Choroid plexus epithelial cell (primary cell): ENCODE measurements around the gene RTP5.
"Not testable (repeated sequence)": the region's sequence is repeated elsewhere in the genome, so short reads cannot be mapped to it uniquely, and the experiment has no call there.

Source experiments
- DNase-seq: peaks from one replicate; pipeline ENCODE4 v3.0.0-alpha.2; 2010; ENCODE audit warnings: low read depth
- H3K4me3 ChIP-seq: 2 replicates; pipeline ENCODE4 v1.5.1; 2011; ENCODE audit warnings: low read depth, mild to moderate bottlenecking, control low read depth, low read length, moderate library complexity
- TF ChIP-seq, protein P1 (sequence below): conservative IDR thresholded peaks from 2 replicates; pipeline ENCODE4 v1.5.1; 2011; ENCODE audit warnings: low read depth, mild to moderate bottlenecking, control low read depth, inconsistent platforms, low read length, moderate library complexity

The RTP5 gene

GRCh38 chr2:241875754-241876527 is 6.4 kb downstream of the RTP5 start:
- TF ChIP-seq, protein P1, sequence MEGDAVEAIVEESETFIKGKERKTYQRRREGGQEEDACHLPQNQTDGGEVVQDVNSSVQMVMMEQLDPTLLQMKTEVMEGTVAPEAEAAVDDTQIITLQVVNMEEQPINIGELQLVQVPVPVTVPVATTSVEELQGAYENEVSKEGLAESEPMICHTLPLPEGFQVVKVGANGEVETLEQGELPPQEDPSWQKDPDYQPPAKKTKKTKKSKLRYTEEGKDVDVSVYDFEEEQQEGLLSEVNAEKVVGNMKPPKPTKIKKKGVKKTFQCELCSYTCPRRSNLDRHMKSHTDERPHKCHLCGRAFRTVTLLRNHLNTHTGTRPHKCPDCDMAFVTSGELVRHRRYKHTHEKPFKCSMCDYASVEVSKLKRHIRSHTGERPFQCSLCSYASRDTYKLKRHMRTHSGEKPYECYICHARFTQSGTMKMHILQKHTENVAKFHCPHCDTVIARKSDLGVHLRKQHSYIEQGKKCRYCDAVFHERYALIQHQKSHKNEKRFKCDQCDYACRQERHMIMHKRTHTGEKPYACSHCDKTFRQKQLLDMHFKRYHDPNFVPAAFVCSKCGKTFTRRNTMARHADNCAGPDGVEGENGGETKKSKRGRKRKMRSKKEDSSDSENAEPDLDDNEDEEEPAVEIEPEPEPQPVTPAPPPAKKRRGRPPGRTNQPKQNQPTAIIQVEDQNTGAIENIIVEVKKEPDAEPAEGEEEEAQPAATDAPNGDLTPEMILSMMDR: peak; percentile 18
- DNase-seq, H3K4me3 ChIP-seq: not testable (repeated sequence)

DNA sequence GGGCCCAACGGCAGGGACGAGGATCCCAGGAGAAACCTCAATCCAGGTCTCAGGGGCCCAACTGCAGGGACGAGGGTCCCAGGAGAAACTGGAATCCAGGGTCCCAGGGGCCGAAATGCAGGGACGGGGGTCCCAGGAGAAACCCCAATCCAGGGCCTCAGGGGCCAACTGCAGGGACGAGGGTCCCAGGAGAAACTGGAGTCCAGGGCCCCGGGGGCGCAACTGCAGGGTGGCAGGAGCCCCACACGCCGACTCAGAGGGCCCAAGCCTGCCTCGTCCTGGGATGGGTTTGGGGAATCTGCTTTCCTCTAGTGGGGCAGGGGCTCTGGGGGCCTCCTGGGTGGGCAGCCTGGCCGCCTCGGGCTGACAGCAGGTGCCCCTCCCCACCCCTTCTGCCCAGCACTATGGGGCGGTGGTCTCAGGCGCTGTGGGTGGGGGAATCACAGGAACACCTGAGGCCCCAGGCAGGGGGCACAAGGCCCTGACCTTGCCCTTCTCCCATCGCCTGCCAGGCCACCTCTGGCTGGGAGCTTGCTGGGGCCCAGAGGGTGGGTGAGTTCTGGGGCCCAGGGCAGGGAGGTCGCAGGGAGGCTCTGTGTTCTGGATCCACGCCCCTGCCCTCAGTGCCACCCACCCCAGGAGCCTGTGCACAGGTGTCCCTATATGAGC is 7.1 kb downstream of the RTP5 start:
- TF ChIP-seq, protein P1: no peak
- H3K4me3 ChIP-seq: no peak overlapping the region
- DNase-seq: no peak

DNA sequence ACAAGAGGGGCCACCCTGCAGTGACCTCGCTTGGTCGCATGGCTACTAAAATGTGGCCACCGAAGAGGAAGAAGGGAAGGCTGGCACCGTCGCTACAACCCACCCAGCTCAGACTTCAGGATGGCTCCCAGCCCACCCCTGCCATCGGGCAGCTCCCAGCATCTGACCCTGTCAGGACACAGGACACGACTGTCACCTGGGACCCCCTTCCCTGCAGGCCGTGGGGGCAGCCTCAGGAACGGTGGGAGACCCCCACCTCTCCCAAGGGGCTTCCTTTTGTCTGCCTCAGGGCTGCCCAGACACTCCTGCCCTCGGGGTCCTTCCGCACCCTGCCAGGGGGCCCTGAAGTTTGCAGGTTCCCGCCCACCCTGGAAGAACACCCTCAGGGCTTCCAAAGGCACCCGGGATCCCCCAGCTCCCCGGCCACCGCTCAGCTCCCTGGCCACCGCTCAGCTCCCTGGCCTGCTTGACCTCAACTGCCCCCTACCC is 7.7 kb downstream of the RTP5 start:
- no peak overlapping the region for H3K4me3 ChIP-seq
- no peak for DNase-seq

GRCh38 chr2:241877989-241878970 is 8.8 kb downstream of the RTP5 start:
- DNase-seq: peak; percentile 74
- TF ChIP-seq, protein P1: peak; percentile 72

More for the DNA sequence above, 7.7 kb downstream of the RTP5 start:
- TF ChIP-seq, protein P1: no peak

DNA sequence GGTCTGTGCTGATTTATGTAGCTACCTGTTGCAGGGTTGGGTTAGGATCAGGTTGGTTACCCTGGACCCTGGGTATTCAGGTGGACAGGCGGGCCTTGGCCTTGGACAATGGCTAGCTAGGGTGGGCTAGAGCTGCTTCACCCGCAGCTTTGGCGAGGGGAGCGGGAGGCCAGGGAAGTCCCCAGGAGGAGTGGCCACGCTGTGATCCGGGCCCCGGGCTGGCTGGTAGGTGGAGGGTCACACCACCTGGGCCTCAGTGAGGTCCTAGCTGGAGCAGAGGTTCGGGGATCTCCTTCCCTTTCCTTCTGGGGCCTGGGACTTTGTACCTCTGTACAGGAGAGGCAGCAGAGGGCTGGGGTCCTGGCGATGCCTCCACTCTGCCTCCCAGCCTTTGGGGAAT is 9.8 kb downstream of the RTP5 start:
- TF ChIP-seq, protein P1: no peak
- DNase-seq: no peak
- no peak overlapping the region for H3K4me3 ChIP-seq

More at GRCh38 chr2:241877989-241878970, 8.8 kb downstream of the RTP5 start:
- no peak overlapping the region for H3K4me3 ChIP-seq

DNA sequence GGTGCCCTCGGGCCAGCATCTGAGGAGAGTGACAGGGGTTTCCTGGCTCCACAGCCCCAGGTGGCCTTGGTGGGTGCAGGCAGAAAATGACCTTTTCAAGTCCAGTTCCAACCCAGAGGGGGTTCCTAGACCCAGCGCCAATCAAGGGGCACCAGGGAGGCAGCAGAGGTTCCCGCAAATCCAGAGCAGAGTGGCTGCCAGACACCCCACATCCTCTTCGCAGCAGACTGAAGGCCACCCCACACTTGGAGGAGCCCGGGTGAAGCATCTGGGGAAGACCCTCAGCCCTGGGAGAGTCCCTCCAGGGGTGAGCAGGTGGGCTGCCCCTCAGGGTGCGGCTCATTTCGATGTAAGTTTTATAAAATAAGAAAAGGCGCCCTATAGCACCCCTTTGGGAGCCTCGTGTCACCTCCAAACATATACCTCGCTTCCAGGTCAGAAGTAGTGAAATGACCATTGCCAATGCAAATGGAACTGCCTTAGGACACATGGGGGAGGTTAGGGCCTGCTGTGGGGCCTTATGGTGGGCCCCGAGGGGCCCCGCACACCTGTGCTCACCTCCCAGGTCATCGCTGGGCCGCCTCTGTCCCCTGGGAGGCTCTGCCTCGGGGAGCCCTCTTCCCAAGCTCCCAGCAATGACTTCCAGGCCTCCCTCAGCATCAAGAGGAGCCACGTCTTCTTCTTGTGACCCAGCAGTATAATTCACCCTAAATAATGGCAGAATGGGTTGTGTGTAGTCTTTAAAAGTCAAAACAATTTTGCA is 11.0 kb downstream of the RTP5 start:
- DNase-seq: no peak
- TF ChIP-seq, protein P1: no peak

More for the DNA sequence above, 11.0 kb downstream of the RTP5 start:
- H3K4me3 ChIP-seq: peak overlapping the region; percentile 77
